NCI-H345 (cell line): ENCODE results near the gene TGDS.
"Not testable (repeated sequence)": the region's sequence is repeated elsewhere in the genome, so short reads cannot be mapped to it uniquely, and the experiment has no call there.

Experiments used
- DNase-seq: peaks from one replicate; lab custom pipeline; 2025; lab: John Stamatoyannopoulos, UW

Gene TGDS

DNA sequence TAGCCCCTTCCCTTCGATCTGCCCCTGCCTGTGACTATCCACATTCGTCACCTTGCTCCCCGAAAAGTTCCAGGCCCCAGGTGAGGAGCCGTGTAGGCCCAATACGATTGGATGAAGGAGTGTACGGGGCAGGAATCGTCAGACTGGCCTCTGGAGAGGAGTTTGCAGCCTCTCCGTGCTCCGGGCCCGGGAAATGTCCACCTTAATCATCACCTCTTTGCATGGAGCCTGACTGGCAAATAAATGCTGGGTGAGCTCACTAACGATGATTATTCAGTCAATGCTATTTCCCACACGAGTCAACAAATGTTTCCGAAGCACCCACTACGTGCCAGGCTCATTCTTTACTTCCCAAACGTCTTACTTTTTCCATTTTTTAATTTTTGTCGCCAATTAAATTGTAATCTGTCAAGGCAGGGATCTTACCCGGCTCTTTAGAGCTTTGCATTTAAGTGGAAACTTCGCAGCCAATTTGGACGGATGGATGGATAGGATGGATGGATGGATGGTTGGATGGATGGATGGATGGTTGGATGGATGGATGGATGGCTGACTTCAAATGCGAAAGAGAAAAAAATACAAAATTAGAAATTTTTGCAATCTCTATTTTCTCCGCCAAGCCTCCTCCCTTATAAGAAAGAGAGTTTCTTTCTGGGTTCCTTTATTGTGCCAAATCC is 45.8 kb downstream of the TGDS start:
- no peak for DNase-seq

- DNase-seq = peak; percentile 92
Observed at GRCh38 chr13:94549232-94550061, 46.5 kb downstream of the TGDS start.

- DNase-seq = peak; percentile 63
Observed at GRCh38 chr13:94548821-94549231, 47.1 kb downstream of the TGDS start.

DNA sequence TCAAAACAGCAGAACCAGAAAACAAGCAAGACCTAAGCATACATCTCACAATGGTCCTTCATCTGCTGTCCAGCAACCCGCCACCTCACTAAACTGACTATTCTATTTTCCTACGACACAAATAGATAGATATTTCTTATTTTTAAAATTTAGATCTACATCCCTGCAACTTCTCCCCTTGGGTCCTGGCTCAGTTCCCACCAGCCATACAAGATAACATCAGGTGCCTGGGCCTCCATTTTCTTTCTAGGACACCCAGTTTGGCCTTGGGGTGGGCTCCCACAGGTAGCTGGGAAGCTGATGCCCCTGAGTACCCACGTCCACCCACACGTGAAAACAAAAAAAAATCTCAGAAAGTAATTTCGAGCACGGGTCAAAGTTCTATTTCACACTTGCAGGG is 47.6 kb downstream of the TGDS start:
- DNase-seq = no peak

- DNase-seq = no peak
Observed at GRCh38 chr13:94546061-94546839, 49.7 kb downstream of the TGDS start.

DNA sequence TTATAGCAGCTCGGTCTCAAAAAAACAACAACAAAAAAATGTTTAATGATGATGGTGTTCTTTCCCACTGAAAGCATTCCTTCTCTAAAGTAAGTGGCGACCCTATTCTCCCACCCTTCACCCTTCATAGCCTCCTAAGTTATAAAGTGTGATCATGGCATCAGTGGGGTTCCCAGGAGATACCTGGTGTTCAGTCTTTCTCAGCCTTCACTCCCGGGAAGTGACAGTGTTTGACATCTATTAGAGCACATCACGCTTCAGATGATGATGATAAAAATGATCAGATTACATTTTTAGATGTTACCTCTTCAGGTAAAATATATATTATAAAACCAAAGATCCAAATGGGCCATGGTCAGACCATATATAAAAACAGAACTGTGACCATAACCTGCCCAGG is 51.0 kb downstream of the TGDS start:
- DNase-seq = no peak

DNA sequence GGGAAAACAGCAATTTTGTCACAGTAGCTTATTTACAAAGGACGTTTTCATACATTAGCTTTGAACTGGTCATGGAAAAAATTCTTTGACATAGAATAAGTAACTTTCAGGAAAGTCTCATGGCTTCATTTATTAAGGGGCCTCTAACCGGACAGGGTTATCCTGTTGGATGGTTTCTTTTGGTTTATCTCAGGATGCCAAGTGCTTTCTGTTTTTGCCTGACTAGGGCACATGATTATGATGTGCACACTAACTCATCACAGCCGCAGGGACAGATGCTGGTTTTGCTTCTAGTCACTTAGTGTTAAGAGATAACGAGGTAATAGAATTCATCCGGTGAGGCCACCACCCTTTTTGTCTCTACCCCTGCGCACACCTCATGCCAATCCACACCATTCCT is 53.0 kb downstream of the TGDS start:
- DNase-seq = no peak

DNA sequence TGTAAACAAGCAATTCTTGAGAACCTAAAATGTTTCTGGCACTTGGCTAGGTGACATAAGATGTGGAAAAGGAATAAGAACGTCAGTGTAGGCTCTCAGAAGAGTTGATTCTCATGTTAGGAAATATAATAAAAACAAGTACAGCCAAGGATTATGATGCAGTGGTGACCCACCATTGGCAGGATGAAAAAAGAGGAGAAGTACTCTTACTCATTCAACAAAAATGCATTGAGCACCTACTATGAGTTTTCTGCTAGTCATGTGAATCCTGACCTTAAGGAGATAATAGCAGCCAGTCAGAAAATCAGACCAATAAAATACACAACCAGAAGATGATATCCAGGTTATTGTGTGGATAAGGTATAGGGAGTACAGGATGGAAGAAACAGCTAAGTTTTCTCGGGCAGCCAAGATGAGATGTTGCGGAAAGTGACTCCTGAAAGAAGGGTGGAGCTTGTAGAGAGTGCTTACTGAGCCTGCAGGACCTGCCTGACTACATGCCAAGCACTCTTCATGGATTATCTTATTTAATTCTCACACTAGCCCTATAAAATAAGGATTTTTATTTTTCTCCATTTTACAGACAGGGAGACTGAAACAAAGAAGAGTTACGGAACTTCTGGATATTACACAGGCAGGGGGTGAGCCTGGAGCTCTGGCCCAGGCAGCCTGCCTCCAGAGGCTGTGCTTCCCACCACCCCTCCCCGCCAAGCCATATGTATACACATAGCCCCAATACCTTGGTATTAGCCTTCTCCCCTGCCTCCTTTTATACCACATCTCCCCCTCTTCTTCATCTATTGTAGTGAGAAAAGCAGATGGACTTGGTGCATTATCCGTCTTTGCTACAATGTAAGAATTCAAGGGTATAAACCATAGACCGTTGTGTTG is 58.0 kb downstream of the TGDS start:
- DNase-seq = no peak

DNA sequence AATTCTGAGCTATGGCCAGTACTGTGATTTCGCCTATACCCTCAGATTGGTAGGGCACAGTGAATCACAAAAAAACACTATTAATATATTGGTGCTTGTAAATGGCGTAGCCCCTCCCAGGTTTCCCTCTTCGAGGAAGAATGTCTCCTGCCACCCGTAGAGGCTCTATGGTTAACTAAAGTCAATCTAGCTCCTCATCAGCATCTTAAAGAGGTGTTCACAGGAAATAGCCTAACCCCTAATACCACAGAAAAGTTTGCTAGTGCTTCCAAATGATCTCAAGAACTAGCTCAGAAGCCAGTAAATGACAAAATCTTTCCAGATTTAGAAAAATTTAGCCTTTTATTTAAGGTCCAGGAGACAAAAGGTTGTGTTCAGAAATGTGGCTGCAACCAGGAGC is 60.2 kb downstream of the TGDS start:
- no peak for DNase-seq

DNA sequence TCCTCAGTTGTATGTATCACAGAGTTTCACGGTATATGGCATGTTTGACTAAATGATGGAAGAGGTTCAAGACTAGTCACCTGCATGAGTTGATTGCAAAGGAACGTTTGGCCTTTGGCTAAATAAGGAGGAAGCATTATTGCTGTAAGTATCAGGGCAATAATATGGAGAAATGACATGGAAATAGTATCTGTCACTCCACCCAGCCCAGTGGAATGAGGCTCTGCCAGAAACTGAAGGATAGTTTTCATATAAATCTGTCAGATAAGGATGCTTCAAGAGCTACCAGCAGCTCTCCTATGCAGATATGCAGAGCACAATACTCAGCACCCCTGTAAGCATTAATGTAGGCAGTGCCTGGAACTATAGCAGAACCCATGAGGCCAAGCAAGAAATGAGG is 60.7 kb downstream of the TGDS start:
- DNase-seq = no peak

GRCh38 chr13:94534166-94534565 is 61.8 kb downstream of the TGDS start:
- DNase-seq = no peak

- not testable (repeated sequence) for DNase-seq
Observed at GRCh38 chr13:94532278-94532677, 63.7 kb downstream of the TGDS start.

DNA sequence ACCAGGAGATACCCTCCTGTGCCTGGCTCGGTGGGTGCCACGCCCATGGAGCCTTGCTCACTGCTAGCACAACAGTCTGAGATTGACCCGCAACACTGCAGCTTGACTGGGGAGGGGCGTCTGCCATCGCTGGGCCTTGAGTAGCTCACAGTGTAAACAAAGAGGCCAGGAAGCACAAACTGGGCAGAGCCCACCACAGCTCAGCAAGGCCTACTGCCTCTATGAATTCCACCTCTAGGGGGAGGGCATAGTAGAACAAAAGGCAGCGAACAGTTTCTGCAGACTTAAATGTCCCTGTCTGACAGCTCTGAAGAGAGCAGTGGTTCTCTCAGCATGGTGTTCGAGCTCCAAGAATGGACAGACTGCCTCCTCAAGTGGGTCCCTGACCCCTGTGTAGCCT is 69.0 kb downstream of the TGDS start:
- DNase-seq = not testable (repeated sequence)

- DNase-seq = no peak
Observed at GRCh38 chr13:94525781-94526180, 70.2 kb downstream of the TGDS start.

DNA sequence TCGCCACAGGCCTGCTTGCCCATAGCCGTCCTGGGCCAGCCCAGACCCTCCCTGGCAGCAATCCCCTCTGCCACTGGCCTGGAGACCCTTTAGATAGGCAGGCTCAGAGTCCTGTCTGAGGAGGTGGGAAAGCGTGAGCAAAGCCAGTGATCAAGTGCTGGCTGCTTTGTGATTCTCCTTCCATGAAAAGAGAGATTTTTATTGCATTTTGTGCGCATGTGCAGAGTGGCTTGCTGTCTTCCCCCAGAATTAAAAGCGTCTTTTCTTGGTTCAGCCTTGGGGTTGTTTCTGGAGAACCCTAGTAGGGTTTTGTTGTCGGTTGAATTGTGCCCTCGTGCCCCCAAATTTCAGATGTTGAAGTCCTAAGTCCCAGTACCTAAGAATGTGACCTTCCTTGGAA is 71.5 kb downstream of the TGDS start:
- no peak for DNase-seq
